PC-3 (cell line): ENCODE measurements around the gene VCAN. TPM values are rescaled to one million over a fixed set of nuclear protein-coding genes. Genes with fewer than 3 reads are reported as not detected.

Source experiments
- ATAC-seq: fragments of 200-7000 bp; cut with Tn5 transposase; 2 replicates; pipeline ENCODE4 v1.9.1; 2020; ENCODE audit warnings: mild to moderate bottlenecking, moderate library complexity
- BruUV-seq: library from RNA; stranded (reverse); fragments of 400-500 nt; replicated peaks from 2 replicates; lab custom pipeline; 2021; lab: Mats Ljungman, UMichigan
- CTCF ChIA-PET: fragments of 300-600 bp; sonication (Branson Sonifier 250); formaldehyde crosslinking; loops from one replicate; lab custom pipeline; 2022; ENCODE audit warnings: antibody characterized with exemption; lab: Charles Lee
- POLR2A ChIA-PET: fragments of 300-600 bp; sonication (Branson Sonifier 250); formaldehyde crosslinking; loops from one replicate; lab custom pipeline; 2022; ENCODE audit warnings: antibody characterized with exemption; ENCODE audit not compliant: unreplicated experiment; lab: Charles Lee
- DNase-seq: peaks from one replicate; pipeline ENCODE4 v3.0.0-alpha.2; 2015
- H2AFZ ChIP-seq: fragments of 300-600 bp; sonication (generic); 2 replicates; pipeline ENCODE4 v1.6.0; 2016; ENCODE audit warnings: antibody characterized with exemption, low read length
- H3F3A ChIP-seq: fragments of 300-600 bp; sonication (generic); one replicate; pipeline ENCODE4 v1.6.0; 2017; ENCODE audit warnings: antibody characterized with exemption, low read length, control low read depth, mild to moderate bottlenecking; ENCODE audit not compliant: unreplicated experiment
- H3K27ac ChIP-seq: fragments of 300-600 bp; sonication (generic); 2 replicates; pipeline ENCODE4 v1.5.1; 2016; ENCODE audit warnings: mild to moderate bottlenecking, low read length
- H3K27me3 ChIP-seq: fragments of 300-600 bp; sonication (generic); 2 replicates; pipeline ENCODE4 v1.6.1; 2016; ENCODE audit warnings: low read length, mixed read lengths
- H3K36me3 ChIP-seq: fragments of 300-600 bp; sonication (generic); 2 replicates; pipeline ENCODE4 v1.6.1; 2016; ENCODE audit warnings: low read depth, mixed run types, low read length, mixed read lengths
- H3K4me1 ChIP-seq: fragments of 300-600 bp; sonication (generic); 2 replicates; pipeline ENCODE4 v1.5.1; 2016; ENCODE audit warnings: low read length; ENCODE audit not compliant: insufficient read depth
- H3K4me2 ChIP-seq: fragments of 300-600 bp; sonication (generic); 2 replicates; pipeline ENCODE4 v1.6.0; 2016; ENCODE audit warnings: low read length
- H3K4me3 ChIP-seq: fragments of 300-600 bp; sonication (generic); 2 replicates; pipeline ENCODE4 v1.5.1; 2016; ENCODE audit warnings: mild to moderate bottlenecking, low read length, mixed read lengths
- H3K79me2 ChIP-seq: fragments of 300-600 bp; sonication (generic); 2 replicates; pipeline ENCODE4 v1.6.1; 2017; ENCODE audit warnings: low read length, mixed read lengths
- H3K9ac ChIP-seq: fragments of 300-600 bp; sonication (generic); 2 replicates; pipeline ENCODE4 v1.6.0; 2016; ENCODE audit warnings: mild to moderate bottlenecking, low read length
- H3K9me2 ChIP-seq: fragments of 300-600 bp; sonication (generic); replicated peaks from 2 replicates; pipeline ENCODE4 v1.6.1; 2016; ENCODE audit warnings: mixed run types, low read length, mixed read lengths
- H3K9me3 ChIP-seq: fragments of 300-600 bp; sonication (generic); 2 replicates; pipeline ENCODE4 v1.6.1; 2016; ENCODE audit warnings: low read length, mixed read lengths
- H4K20me1 ChIP-seq: fragments of 300-600 bp; sonication (generic); 2 replicates; pipeline ENCODE4 v1.6.1; 2016; ENCODE audit warnings: low read length, mixed read lengths
- EZH2 ChIP-seq: fragments of 300-600 bp; sonication (generic); IDR thresholded peaks from one replicate; pipeline ENCODE4 v1.6.1; 2017; ENCODE audit warnings: antibody characterized with exemption, mild to moderate bottlenecking, low read length; ENCODE audit not compliant: unreplicated experiment
- EZH2phosphoT487 ChIP-seq: fragments of 300-600 bp; sonication (generic); IDR thresholded peaks from 2 replicates; pipeline ENCODE4 v1.6.1; 2018; ENCODE audit warnings: mild to moderate bottlenecking, antibody characterized with exemption, low read length, borderline replicate concordance
- intact Hi-C: fragments of 100-400 bp; cut with micrococcal nuclease; formaldehyde crosslinking; loops from 2 replicates; pipeline ENCODE4 v1.9.0; 2023
- total RNA-seq: library from RNA; depleted of rRNA; stranded (reverse); fragments of >200 nt; gene quantifications from 2 replicates; pipeline ENCODE4 v1.2.3, GENCODE V29; 2014
- TF ChIP-seq, protein P1 (sequence below): fragments of 300-600 bp; sonication (generic); conservative IDR thresholded peaks from 2 replicates; pipeline ENCODE4 v1.5.1; 2017; ENCODE audit warnings: antibody characterized with exemption, low read depth, mild to moderate bottlenecking, low read length

The VCAN gene
- total RNA-seq, 1 experiment from 2014 or later: 6.2 TPM

DNA sequence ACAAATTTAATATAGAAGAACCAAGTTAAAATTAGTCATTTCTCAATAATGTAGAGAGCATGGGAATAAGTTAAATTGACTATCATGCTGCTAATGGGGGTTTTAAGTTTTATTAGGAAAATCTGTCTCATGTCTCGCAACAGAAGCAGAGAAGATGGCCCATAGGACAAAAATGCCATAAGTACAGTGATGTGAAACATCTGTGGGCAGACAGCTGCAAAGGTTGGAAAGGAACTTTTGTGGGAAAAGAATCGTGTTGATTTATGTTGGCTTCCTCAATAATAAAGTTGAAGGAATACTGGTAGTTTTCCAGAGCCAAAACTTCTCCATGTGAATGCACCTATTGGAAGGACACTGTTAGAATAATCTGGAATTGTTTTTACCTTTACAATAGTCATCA lies 44.8 kb downstream of the VCAN start:
- Histone ChIP-seq H3F3A (no peaks in the 10 kb centered on the region), H3K9me2 (no peaks in the 10 kb centered on the region), H3K27me3 (no peaks in the 10 kb centered on the region), H3K4me1 (peaks cover 25% of the 10 kb centered on the region), H2AFZ (no peak overlapping the region), H3K27ac (peak overlapping the region; percentile 62), H3K9ac (no peak overlapping the region), H3K79me2 (no peaks in the 10 kb centered on the region), H4K20me1 (no peaks in the 10 kb centered on the region), H3K4me3 (no peak overlapping the region), H3K36me3 (no peaks in the 10 kb centered on the region), H3K9me3 (no peaks in the 10 kb centered on the region), H3K4me2 (peak overlapping the region; percentile 66; the same call in 1 of the 2 replicates)
- ATAC-seq: no peak
- BruUV-seq: no TSS peak
- intact Hi-C loops: loop anchor here (2.0 kb wide), 1 partner anchor 36 kb away; no protein-coding TSS in a partner anchor
- no peak for DNase-seq
- ChIA-PET POLR2A (interaction anchor here (0.6 kb wide), 1 partner anchor 650 kb away, joined by 3 read pairs; no protein-coding TSS in a partner anchor), CTCF (interaction anchor here (1.0 kb wide), 1 partner anchor 37 kb away, joined by 3 read pairs; no protein-coding TSS in a partner anchor)
- TF ChIP-seq EZH2: no peak
- TF ChIP-seq EZH2phosphoT487: no peak
- TF ChIP-seq, protein P1, sequence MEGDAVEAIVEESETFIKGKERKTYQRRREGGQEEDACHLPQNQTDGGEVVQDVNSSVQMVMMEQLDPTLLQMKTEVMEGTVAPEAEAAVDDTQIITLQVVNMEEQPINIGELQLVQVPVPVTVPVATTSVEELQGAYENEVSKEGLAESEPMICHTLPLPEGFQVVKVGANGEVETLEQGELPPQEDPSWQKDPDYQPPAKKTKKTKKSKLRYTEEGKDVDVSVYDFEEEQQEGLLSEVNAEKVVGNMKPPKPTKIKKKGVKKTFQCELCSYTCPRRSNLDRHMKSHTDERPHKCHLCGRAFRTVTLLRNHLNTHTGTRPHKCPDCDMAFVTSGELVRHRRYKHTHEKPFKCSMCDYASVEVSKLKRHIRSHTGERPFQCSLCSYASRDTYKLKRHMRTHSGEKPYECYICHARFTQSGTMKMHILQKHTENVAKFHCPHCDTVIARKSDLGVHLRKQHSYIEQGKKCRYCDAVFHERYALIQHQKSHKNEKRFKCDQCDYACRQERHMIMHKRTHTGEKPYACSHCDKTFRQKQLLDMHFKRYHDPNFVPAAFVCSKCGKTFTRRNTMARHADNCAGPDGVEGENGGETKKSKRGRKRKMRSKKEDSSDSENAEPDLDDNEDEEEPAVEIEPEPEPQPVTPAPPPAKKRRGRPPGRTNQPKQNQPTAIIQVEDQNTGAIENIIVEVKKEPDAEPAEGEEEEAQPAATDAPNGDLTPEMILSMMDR: no peak

DNA sequence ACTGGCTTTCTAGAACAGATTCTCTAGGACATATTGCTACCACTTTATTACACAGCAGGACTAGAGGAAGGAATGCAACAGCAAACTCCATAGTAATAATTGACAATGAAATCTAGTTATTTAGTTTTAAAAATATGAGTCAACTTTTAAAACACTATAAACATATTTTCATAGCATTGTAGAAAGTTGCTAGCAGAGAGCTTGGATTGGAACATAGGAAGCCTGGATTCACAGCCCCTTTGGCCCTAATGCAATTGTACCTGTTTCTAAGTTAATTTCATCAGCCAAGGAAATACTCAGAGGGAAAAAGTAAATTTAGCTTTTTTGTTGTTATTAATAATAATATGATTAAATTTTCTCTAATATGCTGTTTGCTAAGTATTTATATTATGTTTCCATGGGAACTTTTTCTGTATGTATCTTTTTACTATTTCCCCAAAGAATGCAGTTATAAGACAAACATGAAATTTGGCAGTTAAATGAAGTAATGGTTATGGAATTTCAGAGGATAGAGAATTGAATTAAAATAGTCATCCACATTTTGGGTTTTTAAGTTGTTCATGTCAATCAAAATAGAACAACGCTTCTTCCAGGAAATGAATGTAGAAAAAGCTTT lies 45.6 kb downstream of the VCAN start:
- CTCF ChIA-PET: interaction anchor here (1.0 kb wide), 1 partner anchor 36 kb away, joined by 3 read pairs; no protein-coding TSS in a partner anchor
- peak; percentile 60 for DNase-seq
- H3K36me3 ChIP-seq: no peaks in the 10 kb centered on the region
- H3K4me2 ChIP-seq: peak overlapping the region; percentile 66
- intact Hi-C loops: loop anchor here (1.0 to 2.0 kb wide), 3 partner anchors 36 to 46 kb away; no protein-coding TSS in a partner anchor
- H3K79me2 ChIP-seq: no peaks in the 10 kb centered on the region
- no TSS peak for BruUV-seq
- H3K9ac ChIP-seq: peak overlapping the region; percentile 22
- no peak overlapping the region for H2AFZ ChIP-seq
- H4K20me1 ChIP-seq: no peaks in the 10 kb centered on the region
- ATAC-seq: peak; percentile 76
- no peaks in the 10 kb centered on the region for H3K9me2 ChIP-seq
- H3K27me3 ChIP-seq: no peaks in the 10 kb centered on the region
- POLR2A ChIA-PET: interaction anchor here (0.5 to 0.6 kb wide), 2 partner anchors 649 to 731 kb away, joined by 3 read pairs; no protein-coding TSS in a partner anchor
- H3K27ac ChIP-seq: peak overlapping the region; percentile 62
- no peak overlapping the region for H3K4me3 ChIP-seq
- peaks cover 25% of the 10 kb centered on the region for H3K4me1 ChIP-seq
- no peaks in the 10 kb centered on the region for H3K9me3 ChIP-seq
- H3F3A ChIP-seq: no peaks in the 10 kb centered on the region
- TF ChIP-seq EZH2: no peak
- no peak for TF ChIP-seq EZH2phosphoT487
- TF ChIP-seq, protein P1: peak; percentile 30; the same call in 1 of the 2 replicates
